IMR-90 (cell line): ENCODE results near the gene KIF1B. TPM values are rescaled to one million over a fixed set of nuclear protein-coding genes. Genes with fewer than 3 reads are reported as not detected.

ENCODE experiments used
- ATAC-seq: fragments of 200-7000 bp; cut with Tn5 transposase; 2 replicates; pipeline ENCODE4 v1.9.1; 2020; ENCODE audit warnings: low read depth, mild to moderate bottlenecking, moderate library complexity
- BruUV-seq: library from RNA; stranded (reverse); fragments of 400-500 nt; replicated peaks from 2 replicates; lab custom pipeline; 2021; lab: Mats Ljungman, UMichigan
- CTCF ChIA-PET: fragments of 300-600 bp; formaldehyde crosslinking; extraction: SDS; loops from one replicate; lab custom pipeline; 2021; ENCODE audit warnings: antibody characterized with exemption; lab: Yijun Ruan, JAX
- POLR2A ChIA-PET: fragments of 300-600 bp; sonication (Branson Sonifier 250); formaldehyde crosslinking; loops from one replicate; lab custom pipeline; 2022; ENCODE audit warnings: antibody characterized with exemption; ENCODE audit not compliant: unreplicated experiment; lab: Charles Lee
- DNase-seq: peaks from one replicate; pipeline ENCODE4 v3.0.0; 2013
- H2AFZ ChIP-seq: replicated peaks from 2 replicates; pipeline ENCODE3; 2013; ENCODE audit warnings: low read length, mild to moderate bottlenecking; ENCODE audit not compliant: poor library complexity
- H2AK5ac ChIP-seq: 2 replicates; pipeline ENCODE4 v1.6.1; 2013; ENCODE audit warnings: low read depth, low read length, inconsistent platforms
- H2AK9ac ChIP-seq: replicated peaks from 2 replicates; pipeline ENCODE3; 2013; ENCODE audit warnings: mild to moderate bottlenecking, low read depth, low read length, moderate library complexity; ENCODE audit not compliant: poor library complexity
- H2BK120ac ChIP-seq: 2 replicates; pipeline ENCODE4 v1.6.1; 2013; ENCODE audit warnings: low read depth, low read length, inconsistent platforms
- H2BK15ac ChIP-seq: 3 replicates; pipeline ENCODE4 v1.6.1; 2013; ENCODE audit warnings: low read depth, low read length, inconsistent platforms
- H2BK20ac ChIP-seq: 2 replicates; pipeline ENCODE4 v1.6.1; 2013; ENCODE audit warnings: low read depth, mild to moderate bottlenecking, inconsistent platforms, low read length, moderate library complexity
- H2BK5ac ChIP-seq: 2 replicates; pipeline ENCODE4 v1.6.1; 2013; ENCODE audit warnings: mild to moderate bottlenecking, low read depth, low read length, inconsistent platforms; ENCODE audit not compliant: poor library complexity, severe bottlenecking
- H3K14ac ChIP-seq: replicated peaks from 2 replicates; pipeline ENCODE4 v1.6.1; 2013; ENCODE audit warnings: low read depth, low read length, inconsistent platforms
- H3K18ac ChIP-seq: 2 replicates; pipeline ENCODE4 v1.6.1; 2013; ENCODE audit warnings: low read depth, low read length, control low read depth
- H3K23ac ChIP-seq: 2 replicates; pipeline ENCODE4 v1.6.1; 2013; ENCODE audit warnings: low read depth, low read length, inconsistent platforms
- H3K27ac ChIP-seq: 2 replicates; pipeline ENCODE4 v1.5.1; 2013; ENCODE audit warnings: mild to moderate bottlenecking, control low read depth, low read length; ENCODE audit not compliant: insufficient read depth
- H3K27me3 ChIP-seq: 2 replicates; pipeline ENCODE4 v1.6.1; 2013; ENCODE audit warnings: low read length; ENCODE audit not compliant: control insufficient read depth, insufficient read depth
- H3K36me3 ChIP-seq: 2 replicates; pipeline ENCODE4 v1.6.1; 2013; ENCODE audit warnings: low read length, mixed read lengths; ENCODE audit not compliant: control insufficient read depth, insufficient read depth
- H3K4ac ChIP-seq: 2 replicates; pipeline ENCODE4 v1.6.1; 2013; ENCODE audit warnings: low read depth, low read length, inconsistent platforms
- H3K4me1 ChIP-seq: 2 replicates; pipeline ENCODE4 v1.6.1; 2013; ENCODE audit warnings: low read length, mixed read lengths; ENCODE audit not compliant: control insufficient read depth, insufficient read depth
- H3K4me2 ChIP-seq: 2 replicates; pipeline ENCODE4 v1.6.1; 2013; ENCODE audit warnings: low read depth, mild to moderate bottlenecking, control low read depth, low read length, moderate library complexity
- H3K4me3 ChIP-seq: 2 replicates; pipeline ENCODE4 v1.5.1; 2013; ENCODE audit warnings: low read depth, mild to moderate bottlenecking, control low read depth, low read length, moderate library complexity; ENCODE audit not compliant: insufficient read depth
- H3K56ac ChIP-seq: 2 replicates; pipeline ENCODE4 v1.6.1; 2013; ENCODE audit warnings: low read length, inconsistent platforms; ENCODE audit not compliant: insufficient read depth; ENCODE audit errors: extremely low read depth
- H3K79me1 ChIP-seq, 2 experiments: 2 replicates each; pipeline ENCODE4 v1.6.1; 2013; ENCODE audit warnings: low read length in 2 of 2, inconsistent platforms in 1 of 2, low read depth in 1 of 2
- H3K9ac ChIP-seq: 2 replicates; pipeline ENCODE4 v1.6.1; 2013; ENCODE audit warnings: low read depth, low read length, control low read depth
- H3K9me1 ChIP-seq: 2 replicates; pipeline ENCODE4 v1.6.1; 2013; ENCODE audit warnings: low read length, inconsistent platforms; ENCODE audit not compliant: insufficient read depth
- H3K9me3 ChIP-seq: 2 replicates; pipeline ENCODE4 v1.6.1; 2013; ENCODE audit warnings: low read length; ENCODE audit not compliant: control insufficient read depth, insufficient read depth
- H4K20me1 ChIP-seq: 2 replicates; pipeline ENCODE4 v1.6.1; 2013; ENCODE audit warnings: low read length, inconsistent platforms; ENCODE audit not compliant: insufficient read depth
- H4K5ac ChIP-seq: 2 replicates; pipeline ENCODE4 v1.6.1; 2013; ENCODE audit warnings: mild to moderate bottlenecking, low read depth, low read length, control low read depth
- H4K8ac ChIP-seq, 2 experiments: 2 replicates each; pipeline ENCODE4 v1.6.1; 2013; ENCODE audit warnings: low read depth in 2 of 2, low read length in 2 of 2, control low read depth in 1 of 2, inconsistent platforms in 1 of 2
- H4K91ac ChIP-seq: 2 replicates; pipeline ENCODE4 v1.6.1; 2013; ENCODE audit warnings: low read depth, low read length, inconsistent platforms; ENCODE audit not compliant: insufficient read depth
- BHLHE40 ChIP-seq: fragments of 150-350 bp; IDR thresholded peaks from 2 replicates; pipeline ENCODE4 v1.6.1; 2016; ENCODE audit warnings: mild to moderate bottlenecking, low read depth, low read length
- CEBPB ChIP-seq: IDR thresholded peaks from 2 replicates; pipeline ENCODE4 v1.6.1; 2012; ENCODE audit warnings: low read depth, low read length, improper control_type of control experiment
- CHD1 ChIP-seq: IDR thresholded peaks from 2 replicates; pipeline ENCODE4 v1.6.1; 2012; ENCODE audit warnings: low read depth, low read length, improper control_type of control experiment
- FOS ChIP-seq: fragments of 150-350 bp; IDR thresholded peaks from 2 replicates; pipeline ENCODE4 v1.6.1; 2016; ENCODE audit warnings: low read depth, low read length
- MAFK ChIP-seq: IDR thresholded peaks from 2 replicates; pipeline ENCODE4 v1.6.1; 2012; ENCODE audit warnings: low read depth, low read length, improper control_type of control experiment
- MAZ ChIP-seq: IDR thresholded peaks from 2 replicates; pipeline ENCODE4 v1.6.1; 2012; ENCODE audit warnings: low read depth, mild to moderate bottlenecking, low read length, improper control_type of control experiment, moderate library complexity, borderline replicate concordance
- MXI1 ChIP-seq: IDR thresholded peaks from 2 replicates; pipeline ENCODE4 v1.6.1; 2012; ENCODE audit warnings: low read depth, mild to moderate bottlenecking, low read length, moderate library complexity, borderline replicate concordance
- NFE2L2 ChIP-seq: fragments of 150-350 bp; IDR thresholded peaks from 2 replicates; pipeline ENCODE4 v1.6.1; 2016; ENCODE audit warnings: low read depth, mild to moderate bottlenecking, low read length
- POLR2A ChIP-seq: IDR thresholded peaks from 2 replicates; pipeline ENCODE4 v1.6.1; 2012; ENCODE audit warnings: mild to moderate bottlenecking, low read depth, low read length
- RAD21 ChIP-seq: IDR thresholded peaks from 2 replicates; pipeline ENCODE4 v1.6.1; 2012; ENCODE audit warnings: low read length, improper control_type of control experiment
- RCOR1 ChIP-seq: IDR thresholded peaks from 2 replicates; pipeline ENCODE4 v1.6.1; 2012; ENCODE audit warnings: mild to moderate bottlenecking, low read length, improper control_type of control experiment; ENCODE audit not compliant: insufficient replicate concordance
- RFX5 ChIP-seq: IDR thresholded peaks from 2 replicates; pipeline ENCODE4 v1.8.0; 2012; ENCODE audit warnings: low read depth, mild to moderate bottlenecking, low read length, moderate library complexity
- SMC3 ChIP-seq: fragments of 150-350 bp; IDR thresholded peaks from 2 replicates; pipeline ENCODE4 v1.6.1; 2016; ENCODE audit warnings: low read depth, mild to moderate bottlenecking, antibody characterized with exemption, low read length, moderate library complexity
- WGBS, 2 experiments: methylation state at CpG; one replicate each; pipeline versions ENCODE4 v1.1.5 to v1.1.7; 2013; ENCODE audit warnings: missing lambda C conversion rate in 2 of 2; ENCODE audit not compliant: insufficient read length in 1 of 2; ENCODE audit errors: extremely low coverage in 2 of 2; 5-methylcytosine and 5-hydroxymethylcytosine counted together
- dilution Hi-C: fragments of 300-500 bp; cut with HindIII; formaldehyde crosslinking; loops from one replicate; pipeline ENCODE4 v1.14.3; 2018; ENCODE audit warnings: low sequenced_read_pairs; ENCODE audit not compliant: unreplicated experiment
- in situ Hi-C: fragments of 300-500 bp; cut with MboI; formaldehyde crosslinking; loops from 3 replicates; pipeline ENCODE4 v1.14.3; 2019; ENCODE audit warnings: low sequenced_read_pairs, inconsistent platforms, mixed read lengths
- intact Hi-C: fragments of 100-400 bp; cut with micrococcal nuclease; formaldehyde crosslinking; loops from 2 replicates; pipeline ENCODE4 v1.10.0; 2022
- polyA plus RNA-seq, 3 experiments: library from polyadenylated mRNA; depleted of rRNA; stranded (reverse); fragments of >200 nt; gene quantifications; 2 replicates each; pipeline ENCODE4 v1.2.3, GENCODE V29; 2012; ENCODE audit warnings: low replicate concordance in 1 of 3
- total RNA-seq: library from RNA; depleted of rRNA; stranded (reverse); fragments of >200 nt; gene quantifications from 2 replicates; pipeline ENCODE4 v1.2.3, GENCODE V29; 2012
- TF ChIP-seq, protein P1 (sequence below): conservative IDR thresholded peaks from 2 replicates; pipeline ENCODE4 v1.5.1; 2012; ENCODE audit warnings: mild to moderate bottlenecking, low read depth, low read length, improper control_type of control experiment
- TF ChIP-seq, protein P2 (sequence below): fragments of 150-350 bp; IDR thresholded peaks from 2 replicates; pipeline ENCODE4 v1.6.1; 2016; ENCODE audit warnings: low read depth, mild to moderate bottlenecking, low read length, moderate library complexity, borderline replicate concordance
- TF ChIP-seq, protein P3 (sequence below): fragments of 150-350 bp; IDR thresholded peaks from 2 replicates; pipeline ENCODE4 v1.6.1; 2017; ENCODE audit warnings: mild to moderate bottlenecking, antibody characterized with exemption, low read length, low read depth

Gene KIF1B
- total and polyA plus RNA-seq, 2 of the 4 experiments (the other 2 are of a cell fraction), result 13.0 to 21.1 TPM

DNA sequence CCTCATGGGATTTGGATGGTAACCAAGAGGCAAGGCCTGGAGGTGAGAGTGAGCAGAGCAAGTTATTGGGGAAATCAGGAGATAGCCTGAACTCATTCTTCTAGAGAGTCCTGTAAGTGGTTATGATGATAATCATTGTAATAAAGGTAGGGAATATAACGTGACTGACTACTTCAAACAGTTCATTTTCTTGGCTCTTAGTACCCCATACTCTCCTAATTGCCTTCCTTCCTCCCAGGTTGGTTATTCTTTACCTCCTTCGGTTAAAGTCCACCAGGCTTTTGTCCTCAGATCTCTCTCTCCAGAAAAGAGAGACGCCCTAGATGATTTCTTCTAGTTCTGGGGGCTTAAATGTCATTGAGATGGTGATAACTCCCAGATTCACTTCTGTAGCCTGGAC is 35.3 kb downstream of the KIF1B start:
- no peak overlapping the region for H3K9ac ChIP-seq
- no peak overlapping the region for H3K4ac ChIP-seq
- peaks cover 2% of the 10 kb centered on the region; the same call in 1 of the 2 replicates for H3K9me1 ChIP-seq
- no peak overlapping the region for H4K5ac ChIP-seq
- dilution Hi-C loops (no loop called here), in situ Hi-C loops (no loop called here), intact Hi-C loops (no loop called here)
- TF ChIP-seq, protein P1, sequence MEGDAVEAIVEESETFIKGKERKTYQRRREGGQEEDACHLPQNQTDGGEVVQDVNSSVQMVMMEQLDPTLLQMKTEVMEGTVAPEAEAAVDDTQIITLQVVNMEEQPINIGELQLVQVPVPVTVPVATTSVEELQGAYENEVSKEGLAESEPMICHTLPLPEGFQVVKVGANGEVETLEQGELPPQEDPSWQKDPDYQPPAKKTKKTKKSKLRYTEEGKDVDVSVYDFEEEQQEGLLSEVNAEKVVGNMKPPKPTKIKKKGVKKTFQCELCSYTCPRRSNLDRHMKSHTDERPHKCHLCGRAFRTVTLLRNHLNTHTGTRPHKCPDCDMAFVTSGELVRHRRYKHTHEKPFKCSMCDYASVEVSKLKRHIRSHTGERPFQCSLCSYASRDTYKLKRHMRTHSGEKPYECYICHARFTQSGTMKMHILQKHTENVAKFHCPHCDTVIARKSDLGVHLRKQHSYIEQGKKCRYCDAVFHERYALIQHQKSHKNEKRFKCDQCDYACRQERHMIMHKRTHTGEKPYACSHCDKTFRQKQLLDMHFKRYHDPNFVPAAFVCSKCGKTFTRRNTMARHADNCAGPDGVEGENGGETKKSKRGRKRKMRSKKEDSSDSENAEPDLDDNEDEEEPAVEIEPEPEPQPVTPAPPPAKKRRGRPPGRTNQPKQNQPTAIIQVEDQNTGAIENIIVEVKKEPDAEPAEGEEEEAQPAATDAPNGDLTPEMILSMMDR, result no peak
- TF ChIP-seq, protein P2, sequence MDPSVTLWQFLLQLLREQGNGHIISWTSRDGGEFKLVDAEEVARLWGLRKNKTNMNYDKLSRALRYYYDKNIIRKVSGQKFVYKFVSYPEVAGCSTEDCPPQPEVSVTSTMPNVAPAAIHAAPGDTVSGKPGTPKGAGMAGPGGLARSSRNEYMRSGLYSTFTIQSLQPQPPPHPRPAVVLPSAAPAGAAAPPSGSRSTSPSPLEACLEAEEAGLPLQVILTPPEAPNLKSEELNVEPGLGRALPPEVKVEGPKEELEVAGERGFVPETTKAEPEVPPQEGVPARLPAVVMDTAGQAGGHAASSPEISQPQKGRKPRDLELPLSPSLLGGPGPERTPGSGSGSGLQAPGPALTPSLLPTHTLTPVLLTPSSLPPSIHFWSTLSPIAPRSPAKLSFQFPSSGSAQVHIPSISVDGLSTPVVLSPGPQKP, result no peak
- no peak for TF ChIP-seq MAFK
- no peak for TF ChIP-seq POLR2A
- no peak for TF ChIP-seq MAZ
- TF ChIP-seq CHD1, result no peak
- TF ChIP-seq BHLHE40, result no peak
- TF ChIP-seq, protein P3, sequence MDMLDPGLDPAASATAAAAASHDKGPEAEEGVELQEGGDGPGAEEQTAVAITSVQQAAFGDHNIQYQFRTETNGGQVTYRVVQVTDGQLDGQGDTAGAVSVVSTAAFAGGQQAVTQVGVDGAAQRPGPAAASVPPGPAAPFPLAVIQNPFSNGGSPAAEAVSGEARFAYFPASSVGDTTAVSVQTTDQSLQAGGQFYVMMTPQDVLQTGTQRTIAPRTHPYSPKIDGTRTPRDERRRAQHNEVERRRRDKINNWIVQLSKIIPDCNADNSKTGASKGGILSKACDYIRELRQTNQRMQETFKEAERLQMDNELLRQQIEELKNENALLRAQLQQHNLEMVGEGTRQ, result no peak
- no peak for TF ChIP-seq SMC3
- TF ChIP-seq RFX5, result no peak
- TF ChIP-seq CEBPB, result no peak
- TF ChIP-seq MXI1, result no peak
- TF ChIP-seq RAD21, result no peak
- no peak for TF ChIP-seq NFE2L2
- no peak for TF ChIP-seq RCOR1
- no peak for TF ChIP-seq FOS
- no peak overlapping the region for H4K91ac ChIP-seq
- H4K8ac ChIP-seq, result no peak overlapping the region
- no peak overlapping the region for H2BK120ac ChIP-seq
- H2AK5ac ChIP-seq, result no peak overlapping the region
- no peak overlapping the region for H3K14ac ChIP-seq
- H3K79me1 ChIP-seq, result peaks cover 28 to 68% of the 10 kb centered on the region in 2 experiments
- DNase-seq (no peak), ATAC-seq (no peak)
- H2AFZ ChIP-seq, result no peak overlapping the region
- H3K4me3 ChIP-seq, result no peak overlapping the region
- no peak overlapping the region for H2BK15ac ChIP-seq
- no peak overlapping the region for H2AK9ac ChIP-seq
- CTCF ChIA-PET, result no interaction called here
- no peak overlapping the region for H2BK5ac ChIP-seq
- H3K4me2 ChIP-seq, result no peak overlapping the region
- no peaks in the 10 kb centered on the region for H3K27me3 ChIP-seq
- no peak overlapping the region for H3K56ac ChIP-seq
- no peak overlapping the region for H3K27ac ChIP-seq
- H3K18ac ChIP-seq, result no peak overlapping the region
- no peaks in the 10 kb centered on the region for H3K4me1 ChIP-seq
- POLR2A ChIA-PET, result no interaction called here
- peaks cover 53% of the 10 kb centered on the region for H4K20me1 ChIP-seq
- H2BK20ac ChIP-seq, result no peak overlapping the region
- H3K36me3 ChIP-seq, result peaks cover 2% of the 10 kb centered on the region
- no TSS peak for BruUV-seq
- no peaks in the 10 kb centered on the region for H3K9me3 ChIP-seq
- no CpG with 5 or more reads among the region's 3 CpGs for WGBS, 2 experiments
- no peak overlapping the region for H3K23ac ChIP-seq
